Measurements from ENCODE around the gene SMG6. TPM values are rescaled to one million over a fixed set of nuclear protein-coding genes. Genes with fewer than 3 reads are reported as not detected.

SMG6 gene
- total RNA-seq, 4 donors from 2014 or later: 13.3 to 74.9 (median 41.6) TPM

DNA sequence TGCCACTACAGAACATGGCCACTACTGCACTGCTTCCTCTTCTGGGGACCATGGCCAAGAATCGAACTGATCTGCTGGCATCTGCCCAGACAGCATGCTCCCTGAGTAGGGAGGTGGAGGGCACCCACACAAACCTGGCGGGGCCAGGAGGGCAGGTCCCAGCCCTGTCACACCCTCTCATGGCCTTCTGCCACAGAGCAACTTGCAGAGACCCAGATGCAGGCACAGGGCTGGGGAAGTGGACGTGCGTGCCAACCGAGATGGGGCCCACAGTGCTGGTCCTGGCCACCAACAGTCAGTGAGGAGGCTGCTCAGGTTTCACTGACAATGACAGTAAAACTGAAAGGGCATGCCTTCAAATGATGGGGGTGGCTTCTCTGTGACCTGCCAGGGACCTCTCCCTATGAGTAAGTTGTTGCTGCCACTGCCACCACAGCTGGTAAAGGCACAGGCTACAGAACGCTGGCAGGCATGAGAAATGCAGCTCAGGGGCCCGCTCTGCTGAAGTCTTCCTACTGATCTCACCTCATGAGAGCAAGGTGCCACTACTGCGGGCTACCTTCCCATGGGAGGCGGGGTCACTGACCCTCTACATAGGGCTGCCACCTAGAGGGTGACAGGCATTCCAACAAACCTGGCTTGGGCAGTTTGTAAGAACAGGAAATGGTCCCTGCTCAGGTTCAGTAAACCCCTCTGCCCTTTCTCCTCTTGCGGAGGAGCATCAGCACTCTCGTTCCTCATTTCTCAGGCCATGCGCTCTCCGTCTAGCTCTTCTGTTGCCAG, 233.2 kb downstream of the SMG6 start:
- Histone ChIP-seq H3K27me3 (no peaks in the 10 kb centered on the region), H3K4me3 (no peak overlapping the region), H3K27ac (peak overlapping the region; percentile 80 to 90), H3K4me1 (peaks cover 19 to 39% of the 10 kb centered on the region in 2 donors), H3K36me3 (no peaks in the 10 kb centered on the region), H3K9me3 (no peaks in the 10 kb centered on the region)
- intact Hi-C loops (cut with DNase I; ENCODE audit: low total_unique reads): no loop called here
- TF ChIP-seq CTCF (IDR thresholded peaks at IDR 0.05): no peak
- no peak for TF ChIP-seq POLR2A (IDR thresholded peaks at IDR 0.05)
- peak in 1 of 2 donors; percentile 37 for DNase-seq

GRCh38 chr17:2068519-2069051, 235.0 kb downstream of the SMG6 start:
- TF ChIP-seq POLR2A (IDR thresholded peaks at IDR 0.05) (no peak), CTCF (IDR thresholded peaks at IDR 0.05) (no peak)
- H3K9me3 ChIP-seq: no peaks in the 10 kb centered on the region
- intact Hi-C loops (cut with DNase I; ENCODE audit: low total_unique reads): no loop called here
- H3K4me3 ChIP-seq: no peak overlapping the region
- DNase-seq: peak in 1 of 2 donors; percentile 52
- H3K27ac ChIP-seq: peak overlapping the region; percentile 94 to 99
- peaks cover 15 to 47% of the 10 kb centered on the region in 2 donors for H3K4me1 ChIP-seq
- no peaks in the 10 kb centered on the region for H3K36me3 ChIP-seq
- no peaks in the 10 kb centered on the region for H3K27me3 ChIP-seq

- H3K27me3 ChIP-seq: no peaks in the 10 kb centered on the region
- intact Hi-C loops (cut with DNase I; ENCODE audit: low total_unique reads): no loop called here
- no peaks in the 10 kb centered on the region for H3K9me3 ChIP-seq
- no peak overlapping the region for H3K4me3 ChIP-seq
- TF ChIP-seq CTCF (IDR thresholded peaks at IDR 0.05): no peak
- no peak for TF ChIP-seq POLR2A (IDR thresholded peaks at IDR 0.05)
- no peaks in the 10 kb centered on the region for H3K36me3 ChIP-seq
- DNase-seq: peak; percentile 55 to 58
- peaks cover 15 to 50% of the 10 kb centered on the region in 2 donors for H3K4me1 ChIP-seq
- H3K27ac ChIP-seq: peak overlapping the region; percentile 94 to 99
These were observed 235.5 kb downstream of the SMG6 start for GRCh38 chr17:2068031-2068518.

DNA sequence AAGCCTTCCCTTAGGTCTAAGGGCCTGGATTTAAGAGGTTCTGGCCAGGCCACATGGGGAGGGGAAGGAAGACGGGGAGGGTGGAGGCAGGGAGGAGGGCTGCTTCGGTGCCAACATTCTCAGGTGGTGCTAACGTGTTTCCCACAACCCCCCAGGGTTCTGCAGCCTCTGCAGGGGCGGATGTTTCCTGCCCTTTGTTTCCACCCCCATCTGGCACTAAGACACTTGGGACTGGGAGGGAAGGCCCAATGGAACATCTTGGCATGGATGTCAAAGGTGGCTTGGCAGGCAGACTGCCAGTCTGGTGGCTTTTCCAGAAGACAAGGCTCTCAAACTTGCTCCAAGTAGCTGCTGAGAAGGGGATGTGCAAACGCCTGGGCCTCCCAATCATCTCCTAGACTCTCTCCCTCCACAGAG, 236.0 kb downstream of the SMG6 start:
- DNase-seq: peak; percentile 53 to 79
- H3K9me3 ChIP-seq: no peaks in the 10 kb centered on the region
- intact Hi-C loops (cut with DNase I; ENCODE audit: low total_unique reads): no loop called here
- H3K36me3 ChIP-seq: no peaks in the 10 kb centered on the region
- H3K4me3 ChIP-seq: no peak overlapping the region
- peaks cover 18 to 55% of the 10 kb centered on the region in 2 donors for H3K4me1 ChIP-seq
- H3K27me3 ChIP-seq: no peaks in the 10 kb centered on the region
- H3K27ac ChIP-seq: peak overlapping the region; percentile 94 to 99
- TF ChIP-seq CTCF (IDR thresholded peaks at IDR 0.05): no peak
- TF ChIP-seq POLR2A (IDR thresholded peaks at IDR 0.05): no peak

GRCh38 chr17:2067048-2067561, 236.5 kb downstream of the SMG6 start:
- TF ChIP-seq CTCF (IDR thresholded peaks at IDR 0.05): no peak
- no peak for TF ChIP-seq POLR2A (IDR thresholded peaks at IDR 0.05)
- intact Hi-C loops (cut with DNase I; ENCODE audit: low total_unique reads): no loop called here
- Histone ChIP-seq H3K9me3 (no peaks in the 10 kb centered on the region), H3K27ac (peak overlapping the region; percentile 94 to 99), H3K4me3 (no peak overlapping the region), H3K36me3 (no peaks in the 10 kb centered on the region), H3K4me1 (peaks cover 18 to 57% of the 10 kb centered on the region in 2 donors), H3K27me3 (no peaks in the 10 kb centered on the region)
- no peak for DNase-seq

All from uterus (tissue), 4 donors.